ENCODE results near the gene BHLHE41. TPM values are rescaled to one million over a fixed set of nuclear protein-coding genes. Genes with fewer than 3 reads are reported as not detected.

The BHLHE41 gene
- polyA plus RNA-seq, 1 of the 3 experiments (the other 2 are of a cell fraction): 16.1 TPM

DNA sequence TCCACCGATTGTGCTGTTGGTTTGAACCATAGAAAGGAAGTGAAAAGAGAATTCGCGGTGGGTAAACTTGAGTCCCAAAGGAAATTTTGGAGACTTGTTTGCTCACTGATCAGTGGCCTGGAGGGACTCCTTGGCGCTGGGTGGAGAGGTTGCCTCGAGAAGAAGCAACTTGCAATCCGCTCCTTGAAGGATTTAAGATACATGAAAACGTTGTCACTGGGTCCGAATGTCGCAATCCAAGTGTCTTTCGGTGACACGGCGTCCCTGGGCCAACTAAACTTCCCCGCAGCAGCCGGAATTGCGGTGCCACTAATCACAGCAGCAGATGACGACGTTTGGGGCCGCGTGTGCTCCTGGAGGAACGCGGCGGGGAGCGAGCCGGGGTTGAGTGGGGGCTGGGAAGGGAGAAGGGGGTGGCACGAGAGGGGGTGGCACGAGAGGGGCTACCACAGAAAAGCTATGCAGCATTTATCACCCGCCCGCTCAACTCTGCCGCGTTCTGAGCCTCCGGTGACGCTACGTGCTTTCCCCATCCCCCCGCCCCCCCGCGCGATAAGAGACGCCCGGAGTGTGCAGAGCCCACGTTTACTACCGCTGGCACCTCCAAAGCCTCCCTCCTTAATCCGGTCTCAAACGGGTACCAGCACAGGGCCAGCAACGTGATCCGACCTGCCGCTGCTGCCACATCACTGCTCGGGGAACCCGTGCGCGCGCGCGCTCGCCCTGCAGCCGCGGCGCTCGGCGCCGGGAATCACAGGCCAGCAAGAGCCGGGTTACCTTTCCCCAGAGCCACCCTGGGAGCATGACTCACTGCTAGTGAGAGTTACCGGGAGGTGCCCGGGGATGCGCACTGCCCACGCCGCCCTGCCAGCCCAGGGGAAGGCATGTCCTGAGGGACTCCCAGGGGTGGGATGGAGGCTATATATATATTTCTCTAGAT is 833 bp upstream of the BHLHE41 start (continued):
- TF ChIP-seq TEAD4 (IDR thresholded peaks at IDR 0.05; ENCODE audit: borderline replicate concordance, insufficient read depth) (0 out of 2 replicates have a peak, but pooled peaks have one; percentile 33), MAX (IDR thresholded peaks at IDR 0.05; ENCODE audit: low read depth) (0 out of 2 replicates have a peak, but pooled peaks have one; percentile 10), POLR2AphosphoS5 (IDR thresholded peaks at IDR 0.05; ENCODE audit: low read depth, low read length) (peak; percentile 42; the same call in 1 of the 2 replicates), USF1 (IDR thresholded peaks at IDR 0.05; ENCODE audit: borderline replicate concordance, low read depth) (no peak), JUND (IDR thresholded peaks at IDR 0.05) (peak; percentile 61), ZBTB33 (IDR thresholded peaks at IDR 0.05; ENCODE audit: borderline replicate concordance, low read depth) (no peak)

GRCh38 chr12:26123482-26123980 is 1.3 kb downstream of the BHLHE41 start:
- H3K27ac ChIP-seq (ENCODE audit: low read depth in 2 of 2, low read length in 1 of 2): peak overlapping the region in 1 of 2 experiments; percentile 69; a peak in 2 of 4 replicates

More at GRCh38 chr12:26123482-26123980, 1.3 kb downstream of the BHLHE41 start:
- no peaks in the 10 kb centered on the region for H3K9me2 ChIP-seq
- peak overlapping the region; percentile 98 for H3K4me2 ChIP-seq
- H4K20me1 ChIP-seq (ENCODE audit: insufficient read depth): no peaks in the 10 kb centered on the region
- peak overlapping the region; percentile 45; the same call in 1 of the 2 replicates for H2AFZ ChIP-seq (ENCODE audit: low read depth)
- H3K27me3 ChIP-seq (ENCODE audit: insufficient read depth): no peaks in the 10 kb centered on the region
- ChIA-PET POLR2A (no interaction called here), CTCF (interaction anchor here (0.6 to 10.1 kb wide), 13 partner anchors 9 to 592 kb away, joined by 3 to 64 read pairs (median 5); no protein-coding TSS in a partner anchor)
- peak overlapping the region; percentile 97 for H3K9ac ChIP-seq
- peaks cover 23% of the 10 kb centered on the region for H3F3A ChIP-seq (replicated peaks; ENCODE audit: insufficient read depth)
- 27% methylated on average over 7 of the region's 8 CpGs for WGBS (ENCODE audit: low lambda C conversion rate)
- no peaks in the 10 kb centered on the region for H3K9me3 ChIP-seq
- H3K4me3 ChIP-seq (ENCODE audit: low read depth in 2 of 2, low read length in 1 of 2): peak overlapping the region; percentile 65 to 80
- DNase-seq: no peak
- H3K36me3 ChIP-seq (replicated peaks in 1 of 2; ENCODE audit: control insufficient read depth in 1 of 2, insufficient read depth in 2 of 2, low read length in 1 of 2): no peaks in the 10 kb centered on the region
- H3K79me2 ChIP-seq (ENCODE audit: insufficient read depth): peaks cover 23% of the 10 kb centered on the region
- peaks cover 9 to 21% of the 10 kb centered on the region in 2 experiments; a peak in 3 of 4 replicates for H3K4me1 ChIP-seq (ENCODE audit: control insufficient read depth in 1 of 2, insufficient read depth in 2 of 2, low read depth in 1 of 2, low read length in 1 of 2)
- TF ChIP-seq NFIC (IDR thresholded peaks at IDR 0.05; ENCODE audit: borderline replicate concordance): no peak
